SH-SY5Y (cell line): Measurements from ENCODE around the gene ZNF385D.

Experiments
- GATA2 ChIP-seq: IDR thresholded peaks from 2 replicates; pipeline ENCODE4 v1.6.1; 2011; ENCODE audit warnings: mild to moderate bottlenecking, low read depth, low read length
- GATA3 ChIP-seq: IDR thresholded peaks from 2 replicates; pipeline ENCODE4 v1.6.1; 2011; ENCODE audit warnings: low read depth, mild to moderate bottlenecking, low read length, moderate library complexity

DNA sequence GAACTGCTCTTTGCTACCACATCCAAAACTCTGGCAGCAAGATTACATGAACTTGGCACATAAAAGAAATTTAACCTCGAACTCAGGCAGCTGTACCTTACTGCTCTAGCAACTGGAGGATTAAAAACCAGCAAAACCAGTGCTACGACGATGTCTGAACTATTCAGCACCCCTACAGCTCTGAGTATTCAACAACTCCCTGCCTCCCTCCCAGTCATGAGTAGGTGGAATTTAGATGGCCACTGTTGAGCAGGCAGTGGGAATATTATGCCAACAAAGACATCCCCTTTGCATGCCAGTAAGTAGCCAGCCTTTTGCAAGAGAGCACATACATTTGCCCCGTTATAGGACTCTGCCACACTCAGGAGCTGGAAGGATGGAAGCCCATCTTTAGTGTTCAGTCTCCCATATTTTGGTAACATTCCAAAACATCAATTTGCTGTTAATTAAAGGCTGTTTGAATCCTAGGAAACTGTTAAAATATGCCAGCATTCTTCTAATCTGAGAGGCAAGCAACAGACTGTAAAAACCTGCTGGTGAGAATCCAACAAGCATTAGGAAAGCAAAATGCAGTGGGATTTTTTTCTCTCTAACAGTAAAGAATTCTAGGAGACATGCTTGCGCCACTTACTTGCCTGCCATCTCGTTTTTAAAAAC, 85.4 kb downstream of the ZNF385D start:
- no peak for TF ChIP-seq GATA2
- TF ChIP-seq GATA3 = no peak
